Measurements from ENCODE around the gene ROBO2.

The ROBO2 gene

DNA sequence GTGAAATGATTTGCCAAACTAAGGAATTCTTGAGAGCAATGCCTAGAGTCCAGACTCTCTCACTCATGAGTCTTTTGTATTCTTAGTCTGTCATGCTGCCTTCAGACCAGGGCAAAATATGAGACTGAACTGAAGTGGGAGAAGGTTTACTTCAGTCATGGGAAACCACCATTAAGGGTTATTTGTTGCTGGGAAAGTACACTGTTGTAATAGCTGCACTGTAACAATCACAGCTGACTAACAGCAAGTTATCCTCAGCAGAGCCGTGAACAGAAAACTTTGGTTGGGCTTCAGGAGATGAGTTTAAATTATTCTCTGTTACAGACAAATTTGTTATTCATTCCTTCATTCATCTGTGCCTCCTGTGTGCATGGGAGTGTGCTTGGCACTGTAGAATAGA is 258.5 kb downstream of the ROBO2 start:
- TF ChIP-seq, protein P1, sequence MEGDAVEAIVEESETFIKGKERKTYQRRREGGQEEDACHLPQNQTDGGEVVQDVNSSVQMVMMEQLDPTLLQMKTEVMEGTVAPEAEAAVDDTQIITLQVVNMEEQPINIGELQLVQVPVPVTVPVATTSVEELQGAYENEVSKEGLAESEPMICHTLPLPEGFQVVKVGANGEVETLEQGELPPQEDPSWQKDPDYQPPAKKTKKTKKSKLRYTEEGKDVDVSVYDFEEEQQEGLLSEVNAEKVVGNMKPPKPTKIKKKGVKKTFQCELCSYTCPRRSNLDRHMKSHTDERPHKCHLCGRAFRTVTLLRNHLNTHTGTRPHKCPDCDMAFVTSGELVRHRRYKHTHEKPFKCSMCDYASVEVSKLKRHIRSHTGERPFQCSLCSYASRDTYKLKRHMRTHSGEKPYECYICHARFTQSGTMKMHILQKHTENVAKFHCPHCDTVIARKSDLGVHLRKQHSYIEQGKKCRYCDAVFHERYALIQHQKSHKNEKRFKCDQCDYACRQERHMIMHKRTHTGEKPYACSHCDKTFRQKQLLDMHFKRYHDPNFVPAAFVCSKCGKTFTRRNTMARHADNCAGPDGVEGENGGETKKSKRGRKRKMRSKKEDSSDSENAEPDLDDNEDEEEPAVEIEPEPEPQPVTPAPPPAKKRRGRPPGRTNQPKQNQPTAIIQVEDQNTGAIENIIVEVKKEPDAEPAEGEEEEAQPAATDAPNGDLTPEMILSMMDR (IDR thresholded peaks at IDR 0.05), result no peak
- no peak overlapping the region for H3K27ac ChIP-seq

DNA sequence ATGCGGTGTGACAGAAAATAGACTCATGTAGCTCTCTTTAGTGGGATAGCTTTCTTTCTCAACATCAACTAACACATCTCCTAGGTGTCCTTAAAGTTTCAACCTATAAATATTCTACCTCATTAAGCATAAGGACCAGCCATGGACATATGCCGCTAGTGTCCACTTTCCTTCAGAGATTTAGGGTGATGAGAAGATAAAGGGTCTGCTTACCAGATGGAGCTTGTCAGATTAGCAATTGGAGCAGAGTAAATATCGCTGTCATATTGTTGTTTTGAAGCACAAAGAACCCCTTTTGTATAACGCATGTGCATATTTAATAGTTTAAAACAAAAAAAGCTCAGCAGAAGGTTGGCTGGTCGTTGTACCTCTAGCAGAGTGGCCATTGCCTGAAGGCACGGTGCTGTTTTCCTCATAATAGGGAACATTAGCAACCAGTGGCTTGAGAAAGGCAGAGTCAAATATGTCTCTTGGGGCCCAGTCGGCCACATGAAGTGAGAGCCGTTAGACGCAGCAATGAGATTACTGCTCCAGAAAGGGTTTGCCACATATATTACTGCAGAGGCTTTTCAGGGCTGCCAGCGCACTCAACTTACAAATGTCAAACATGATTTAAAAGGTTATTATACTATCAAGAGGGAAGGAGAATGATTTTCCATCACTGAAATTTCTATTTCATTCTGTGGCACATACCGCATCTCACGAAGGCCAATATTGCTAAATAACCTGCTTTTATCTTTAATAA is 264.2 kb downstream of the ROBO2 start:
- no peak for TF ChIP-seq ZFX (IDR thresholded peaks at IDR 0.05; ENCODE audit: borderline replicate concordance)
- TF ChIP-seq, protein P1 (IDR thresholded peaks at IDR 0.05), result no peak

DNA sequence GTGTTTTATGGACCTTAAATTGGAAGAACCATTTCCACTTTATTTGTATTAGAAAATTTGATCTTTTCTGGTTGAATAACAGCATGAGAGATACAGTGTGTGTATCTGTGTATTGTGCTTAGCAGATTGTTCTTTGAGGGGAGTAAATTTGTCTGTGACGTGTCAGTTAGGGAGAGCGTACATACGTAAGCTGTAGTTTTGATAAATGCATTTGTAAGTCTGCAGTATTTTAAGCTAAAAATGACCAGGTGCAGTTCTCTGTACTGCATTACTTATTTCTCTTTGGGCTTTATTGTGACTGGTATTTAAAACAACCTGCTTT is 264.8 kb downstream of the ROBO2 start:
- TF ChIP-seq, protein P1 (IDR thresholded peaks at IDR 0.05), result no peak
- no peak for TF ChIP-seq ZFX (IDR thresholded peaks at IDR 0.05; ENCODE audit: borderline replicate concordance)
- H3K27ac ChIP-seq, result no peak overlapping the region

More for the DNA sequence above, 264.2 kb downstream of the ROBO2 start:
- H3K27ac ChIP-seq, result no peak overlapping the region

DNA sequence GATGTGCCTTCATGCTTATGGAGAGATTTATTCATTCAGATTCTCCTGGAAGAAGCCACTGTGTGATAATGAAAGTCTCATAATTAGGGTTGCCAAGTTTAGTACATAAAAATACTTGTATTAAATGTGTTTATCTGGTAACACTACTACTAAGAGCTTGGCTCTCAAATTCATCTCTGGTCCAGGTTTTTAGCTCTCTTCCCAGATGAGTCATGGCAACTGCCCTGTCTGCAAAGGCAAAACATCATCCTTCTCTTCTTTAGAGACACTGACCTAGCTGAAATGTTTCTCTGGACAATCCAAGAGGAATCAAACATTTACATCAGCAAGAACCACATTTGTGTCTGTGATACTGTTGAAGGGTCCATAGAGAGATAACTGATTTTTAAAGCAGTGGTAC is 269.6 kb downstream of the ROBO2 start:
- TF ChIP-seq, protein P1 (IDR thresholded peaks at IDR 0.05), result no peak
- no peak for TF ChIP-seq ZFX (IDR thresholded peaks at IDR 0.05; ENCODE audit: borderline replicate concordance)
- no peak overlapping the region for H3K27ac ChIP-seq

DNA sequence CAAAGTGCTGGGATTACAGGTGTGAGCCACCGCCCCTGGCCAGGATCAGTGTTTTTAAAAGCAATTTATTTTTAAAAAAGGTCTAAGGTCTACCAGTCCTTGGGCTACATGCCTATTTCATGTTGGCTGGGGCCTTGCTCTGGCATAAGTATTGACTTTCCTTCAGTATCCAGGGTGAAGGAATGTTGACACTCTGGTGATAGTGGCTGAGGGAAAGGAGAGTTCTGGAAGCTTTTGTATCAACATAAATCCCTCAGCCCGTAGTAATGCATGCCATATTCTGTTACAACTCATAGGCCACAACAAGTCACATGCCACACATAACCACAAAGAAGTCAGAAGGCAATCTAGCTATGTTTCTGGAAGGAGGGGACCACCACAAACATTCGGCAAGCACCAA is 273.9 kb downstream of the ROBO2 start:
- TF ChIP-seq, protein P1 (IDR thresholded peaks at IDR 0.05), result no peak
- TF ChIP-seq ZFX (IDR thresholded peaks at IDR 0.05; ENCODE audit: borderline replicate concordance), result no peak
- no peak overlapping the region for H3K27ac ChIP-seq

DNA sequence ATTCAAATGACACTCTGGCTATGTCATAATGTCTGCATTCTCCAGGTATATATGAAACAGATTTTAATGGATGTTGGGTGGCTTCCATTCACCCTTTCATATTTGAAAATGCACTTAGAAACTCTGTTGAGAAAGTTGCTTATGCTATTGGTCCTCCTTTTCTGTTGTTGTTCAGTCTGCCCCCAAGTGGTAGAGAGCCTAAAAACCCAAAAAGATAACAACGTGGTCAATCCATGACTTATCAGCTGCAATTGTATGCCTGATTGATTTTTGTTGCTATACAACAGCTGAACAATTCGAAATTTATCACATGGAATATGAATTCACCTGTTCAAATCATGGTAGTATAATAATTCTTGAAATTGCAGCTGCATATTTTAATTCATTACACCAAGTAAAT is 279.8 kb downstream of the ROBO2 start:
- H3K27ac ChIP-seq, result no peak overlapping the region
- TF ChIP-seq ZFX (IDR thresholded peaks at IDR 0.05; ENCODE audit: borderline replicate concordance), result no peak
- TF ChIP-seq, protein P1 (IDR thresholded peaks at IDR 0.05), result no peak

DNA sequence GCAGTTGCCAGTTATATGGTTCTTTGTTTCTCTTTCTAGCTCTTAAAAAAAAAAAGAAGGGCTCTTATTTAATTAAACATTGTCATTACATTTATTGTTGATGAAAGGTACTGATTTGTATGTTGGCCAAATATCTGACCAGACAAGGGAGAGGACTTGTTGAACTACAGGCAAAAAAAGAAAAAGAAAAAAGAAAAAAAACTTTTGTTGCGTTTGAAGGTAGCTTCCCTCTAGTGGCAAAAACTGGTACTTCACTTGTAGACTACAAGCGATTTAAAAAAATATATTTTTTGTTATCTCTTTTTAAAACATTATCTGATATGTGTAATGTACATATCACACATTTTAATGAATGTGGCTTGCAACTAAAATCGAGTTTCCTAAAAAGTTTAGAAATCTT is 280.6 kb downstream of the ROBO2 start:
- no peak overlapping the region for H3K27ac ChIP-seq
- no peak for TF ChIP-seq ZFX (IDR thresholded peaks at IDR 0.05; ENCODE audit: borderline replicate concordance)
- TF ChIP-seq, protein P1 (IDR thresholded peaks at IDR 0.05), result peak; percentile 84

Data from 22Rv1 (cell line).